WTC11 (cell line): ENCODE results near the gene PEX6.
"Not testable (repeated sequence)": the region's sequence is repeated elsewhere in the genome, so short reads cannot be mapped to it uniquely, and the experiment has no call there.

Source experiments
- RELA ChIP-seq: sonication (generic); formaldehyde crosslinking; IDR thresholded peaks from 2 replicates; pipeline ENCODE4 v1.8.1; 2022; ENCODE audit warnings: missing genetic modification reagents, mild to moderate bottlenecking, borderline replicate concordance
- ZNF138 ChIP-seq: sonication (generic); formaldehyde crosslinking; conservative IDR thresholded peaks from 2 replicates; pipeline ENCODE4 v1.8.1; 2022; ENCODE audit warnings: mild to moderate bottlenecking, moderate library complexity, missing genetic modification reagents

DNA sequence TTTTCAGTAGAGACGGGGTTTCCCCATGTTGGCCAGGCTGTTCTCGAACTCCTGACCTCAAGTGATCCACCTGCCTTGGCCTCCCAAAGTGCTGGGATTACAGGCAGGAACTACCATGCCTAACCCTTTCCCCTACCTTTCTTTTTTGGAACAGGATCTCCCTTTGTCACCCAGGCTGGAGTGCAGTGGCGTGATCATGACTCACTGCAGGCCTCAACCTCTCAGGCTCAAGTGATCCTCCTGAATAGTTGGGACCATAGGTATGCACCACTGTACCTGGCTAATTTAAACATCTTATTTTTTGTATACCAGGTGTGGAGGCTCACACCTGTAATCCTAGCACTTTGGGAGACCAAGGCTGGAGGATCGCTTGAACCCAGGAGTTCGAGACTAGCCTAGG, 37.6 kb downstream of the PEX6 start:
- not testable (repeated sequence) for TF ChIP-seq RELA; ZNF138 (CRISPR knock-in tag)
